Right renal cortex interstitium (tissue), 3 donors: ENCODE measurements around the gene SKAP2. TPM values are rescaled to one million over a fixed set of nuclear protein-coding genes. Genes with fewer than 3 reads are reported as not detected.

Source experiments
- DNase-seq, 3 donors: peaks; one replicate each; pipeline ENCODE4 v3.0.0-alpha.2; 2013; ENCODE audit warnings: low read depth in 3 of 3, low spot score in 2 of 3
- polyA plus RNA-seq, 3 donors: library from polyadenylated mRNA; unstranded; fragments of 120-200 nt; gene quantifications; one replicate each; pipeline ENCODE4 v1.2.1, GENCODE V29; 2013; ENCODE audit not compliant: insufficient read length in 3 of 3

The SKAP2 gene
- polyA plus RNA-seq, 3 donors, result 26.0 to 29.5 (median 27.3) TPM

- DNase-seq, result no peak
These were observed 245.5 kb downstream of the SKAP2 start for GRCh38 chr7:26618898-26619297.

GRCh38 chr7:26618449-26618848, 245.9 kb downstream of the SKAP2 start:
- no peak for DNase-seq

Other genes with a start within 250 kb of the SKAP2 start
- gene HOXA1, start 231.4 kb upstream of the SKAP2 start, polyA plus RNA-seq, result 1 to 10 TPM; 2.3 to 2.5 (median 2.4) TPM
- gene HOXA2, start 238.1 kb upstream of the SKAP2 start, polyA plus RNA-seq, result 1 to 10 TPM; 6.7 to 8.5 (median 7.1) TPM